Fibroblast of lung (primary cell): ENCODE results near the gene GLP2R.

ENCODE experiments used
- CTCF ChIP-seq, 2 donors: IDR thresholded peaks in 1 of 2; conservative IDR thresholded peaks in 1 of 2; 1 replicate in 1 of 2; 2 replicates in 1 of 2; pipeline ENCODE4 v1.5.1; 2011 to 2012; ENCODE audit warnings: low read length in 2 of 2, control low read depth in 1 of 2, inconsistent platforms in 1 of 2, low read depth in 1 of 2, mild to moderate bottlenecking in 1 of 2
- EZH2 ChIP-seq: IDR thresholded peaks from 2 replicates; pipeline ENCODE4 v1.5.1; 2012; ENCODE audit warnings: low read length, control low read depth, mild to moderate bottlenecking; ENCODE audit errors: missing control alignments

- TF ChIP-seq CTCF (conservative IDR thresholded peaks at IDR 0.05 in 1 of 2, IDR thresholded peaks at IDR 0.05 in 1 of 2; ENCODE audit: low read depth in 1 of 2, low read length in 2 of 2) (no peak), EZH2 (no peak)
These were observed 92.1 kb downstream of the GLP2R start for GRCh38 chr17:9917801-9918200.
